Spleen (tissue), 7 donors: ENCODE measurements around the gene PRRX1.

Experiments
- CTCF ChIP-seq, 11 experiments: fragments of 200-600 bp in 7 of 11; fragments of 450-650 bp in 4 of 11; sonication (generic) in 4 of 11; IDR thresholded peaks in 8 of 11; conservative IDR thresholded peaks in 3 of 11; 1 replicate in 7 of 11; 2 replicates in 4 of 11; pipeline versions ENCODE4 v1.4.0 to v1.8.0; 2016 to 2021; ENCODE audit warnings: antibody characterized with exemption in 11 of 11, inconsistent platforms in 4 of 11, mild to moderate bottlenecking in 1 of 11
- POLR2A ChIP-seq, 3 donors: fragments of 450-650 bp; IDR thresholded peaks; one replicate each; pipeline ENCODE4 v1.5.1; 2017; ENCODE audit warnings: antibody characterized with exemption in 3 of 3, mild to moderate bottlenecking in 1 of 3
- donor health status: DM: no; HTN: no; CAD: no; lungs with moderate emphysema.
- donor health status: DM: no; HTN: no; CAD: no.
- donor health status: DM: no; HTN: no; CAD: no.

GRCh38 chr1:170685166-170685565 lies 21.2 kb downstream of the PRRX1 start:
- TF ChIP-seq CTCF (IDR thresholded peaks at IDR 0.05 in 8 of 11, conservative IDR thresholded peaks at IDR 0.05 in 3 of 11): no peak
- no peak for TF ChIP-seq POLR2A (IDR thresholded peaks at IDR 0.05)
